Stimulated activated CD8-positive, alpha-beta memory T cell treated with anti-CD3 and anti-CD28 coated beads, Interleukin-7, amount 100 ng/mL, for 4 hours (primary cell): ENCODE measurements around the gene GDA.

Source experiments
- DNase-seq, 2 donors: peaks; one replicate each; pipeline ENCODE4 v3.0.0-alpha.2; 2020; ENCODE audit warnings: low read depth in 2 of 2

Gene GDA

GRCh38 chr9:72149231-72149975, at the start of gene GDA:
Gene GDA, plus strand, starts transcription at chr9:72149440. Its CDS starts 120 bp downstream, at chr9:72149560.
- no peak for DNase-seq

GRCh38 chr9:72102520-72102919, 46.7 kb upstream of the GDA start:
- no peak for DNase-seq

- DNase-seq, result no peak
Measured at GRCh38 chr9:72113056-72113455, 36.2 kb upstream of the GDA start.

DNA sequence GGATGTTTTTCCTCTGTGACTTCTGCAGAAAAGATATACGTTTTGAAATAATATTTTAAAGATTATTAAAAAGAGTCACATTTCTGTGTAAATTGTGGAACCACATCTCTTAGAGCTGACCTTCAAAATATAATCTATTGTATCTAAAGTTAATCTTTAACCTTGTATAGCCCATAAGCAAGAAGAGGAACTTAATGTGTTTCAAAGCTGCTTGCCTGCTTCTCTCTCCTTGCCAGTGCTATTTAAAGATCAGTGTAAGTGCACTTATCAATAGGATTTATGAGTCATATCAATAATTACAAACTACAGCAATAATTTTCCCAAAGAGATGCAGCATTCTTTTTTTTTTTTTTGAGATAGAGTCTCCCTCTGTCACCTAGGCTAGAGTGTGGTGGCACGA, 29.4 kb upstream of the GDA start:
- no peak for DNase-seq

DNA sequence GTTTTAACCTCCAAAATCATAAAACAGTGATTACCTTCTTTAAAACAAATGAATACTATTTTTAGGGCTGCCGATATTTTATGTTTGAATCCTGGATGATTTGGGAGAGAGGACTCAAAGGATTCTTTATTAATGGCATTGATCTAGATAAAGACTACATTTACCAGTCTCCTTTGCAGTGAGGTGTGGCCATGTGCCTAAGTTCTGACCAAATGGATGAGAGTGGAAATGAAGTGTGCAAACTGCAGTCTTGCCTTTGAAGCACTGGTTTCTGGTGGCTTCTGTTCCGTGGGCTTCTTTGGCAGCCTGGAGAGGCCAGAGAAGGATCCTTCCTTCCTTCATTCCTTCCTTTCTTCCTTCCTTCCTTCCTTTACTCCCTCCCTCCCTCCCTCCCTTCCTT, 24.3 kb upstream of the GDA start:
- no peak for DNase-seq

DNA sequence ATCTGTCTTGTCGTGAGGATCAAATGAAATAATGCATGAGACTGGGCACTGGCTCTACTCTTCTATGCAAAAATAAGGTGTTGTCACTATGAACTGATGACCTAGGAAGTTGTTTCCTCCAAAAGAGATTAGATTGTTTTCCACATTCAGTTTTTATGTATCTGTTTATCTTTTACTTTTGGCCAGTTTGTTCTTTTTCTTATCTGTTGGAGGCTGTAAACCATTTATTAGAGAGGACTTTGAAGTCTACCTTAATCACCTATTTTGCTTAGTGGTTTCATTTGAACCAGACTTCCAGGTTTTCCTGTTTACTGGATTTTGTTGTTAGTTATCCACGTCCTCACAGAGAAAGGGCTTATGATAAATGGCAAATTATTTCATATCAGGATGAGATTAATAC, 21.5 kb upstream of the GDA start:
- DNase-seq, result no peak

- no peak for DNase-seq
Measured at GRCh38 chr9:72128526-72128925, 20.7 kb upstream of the GDA start.

DNA sequence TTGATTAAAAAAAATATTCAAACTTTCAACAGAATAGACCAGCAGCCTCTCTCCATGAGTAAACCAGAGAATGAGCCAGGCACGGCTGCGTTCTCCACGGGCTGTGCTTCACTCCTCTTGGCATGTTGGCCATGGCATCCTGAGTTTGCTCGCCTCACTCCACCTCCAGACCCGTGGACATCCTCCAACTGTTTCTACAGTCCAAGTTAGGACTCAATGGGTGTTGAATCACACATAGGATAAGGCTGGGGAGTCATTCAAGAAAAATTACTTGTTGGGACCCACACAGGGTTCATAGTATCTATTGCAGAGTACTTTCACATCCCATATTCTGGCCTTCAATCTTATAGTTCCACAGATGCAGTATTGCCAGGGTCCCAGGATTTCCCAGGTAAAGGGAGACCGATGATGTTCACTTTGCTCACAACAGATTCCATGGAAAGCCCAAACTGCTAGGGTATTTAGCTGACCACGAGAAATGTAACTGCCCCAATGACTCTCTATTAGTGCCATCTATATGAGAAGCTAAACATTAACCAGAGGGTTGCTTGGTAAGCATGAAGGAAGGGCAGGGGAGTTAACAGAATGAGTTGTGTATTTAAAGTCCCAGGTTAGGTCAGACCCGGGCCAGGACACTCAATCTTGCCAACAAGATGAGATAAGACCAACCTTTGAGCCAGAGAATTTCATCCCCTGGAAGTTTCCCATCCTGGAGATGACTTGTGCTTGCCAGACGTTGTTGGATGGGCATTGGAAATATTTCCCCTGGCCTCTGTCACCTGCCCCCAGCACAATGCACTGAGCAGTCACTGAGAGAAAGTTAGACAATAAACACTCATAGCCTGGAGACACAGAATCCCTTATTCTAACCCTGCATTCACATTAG, 19.7 kb upstream of the GDA start:
- DNase-seq, result no peak

DNA sequence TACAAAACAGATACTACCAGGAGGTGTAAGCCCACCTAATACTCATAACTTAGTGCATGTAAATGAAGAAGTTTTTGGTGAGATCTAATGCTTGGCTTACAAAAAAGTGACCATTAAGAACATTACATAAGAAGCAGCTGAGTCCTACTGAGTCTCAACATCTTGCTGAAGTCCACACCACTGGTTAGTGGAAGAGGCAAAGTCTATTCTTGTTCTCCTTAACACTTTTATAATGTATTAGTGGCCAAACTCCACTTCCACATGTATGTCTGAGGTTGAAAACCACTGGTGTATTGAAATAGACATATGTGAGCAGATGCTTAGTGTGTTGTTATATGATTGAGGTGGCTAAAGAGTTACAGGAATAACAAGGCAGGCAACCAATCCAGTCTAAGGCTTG, 18.9 kb upstream of the GDA start:
- no peak for DNase-seq

- no peak for DNase-seq
Measured at GRCh38 chr9:72131206-72131605, 18.0 kb upstream of the GDA start.

DNA sequence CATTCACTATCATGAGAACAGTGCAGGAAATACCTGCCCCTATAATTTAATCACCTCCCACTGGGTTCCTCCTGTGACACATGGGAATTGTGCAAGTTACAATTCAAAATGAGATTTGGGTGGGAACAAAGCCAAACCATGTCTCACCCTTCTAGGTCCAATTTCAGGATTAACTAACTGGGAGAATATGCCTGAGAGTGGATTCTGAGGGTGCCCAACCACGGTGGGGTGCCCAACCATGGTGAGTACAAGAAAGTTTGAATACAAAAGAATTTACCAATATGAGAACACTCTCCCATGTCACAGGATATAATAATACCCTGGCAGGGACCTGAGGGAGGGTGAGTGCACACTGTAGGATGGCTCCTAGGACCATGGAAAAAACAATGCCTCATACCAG, 17.2 kb upstream of the GDA start:
- DNase-seq, result no peak

DNA sequence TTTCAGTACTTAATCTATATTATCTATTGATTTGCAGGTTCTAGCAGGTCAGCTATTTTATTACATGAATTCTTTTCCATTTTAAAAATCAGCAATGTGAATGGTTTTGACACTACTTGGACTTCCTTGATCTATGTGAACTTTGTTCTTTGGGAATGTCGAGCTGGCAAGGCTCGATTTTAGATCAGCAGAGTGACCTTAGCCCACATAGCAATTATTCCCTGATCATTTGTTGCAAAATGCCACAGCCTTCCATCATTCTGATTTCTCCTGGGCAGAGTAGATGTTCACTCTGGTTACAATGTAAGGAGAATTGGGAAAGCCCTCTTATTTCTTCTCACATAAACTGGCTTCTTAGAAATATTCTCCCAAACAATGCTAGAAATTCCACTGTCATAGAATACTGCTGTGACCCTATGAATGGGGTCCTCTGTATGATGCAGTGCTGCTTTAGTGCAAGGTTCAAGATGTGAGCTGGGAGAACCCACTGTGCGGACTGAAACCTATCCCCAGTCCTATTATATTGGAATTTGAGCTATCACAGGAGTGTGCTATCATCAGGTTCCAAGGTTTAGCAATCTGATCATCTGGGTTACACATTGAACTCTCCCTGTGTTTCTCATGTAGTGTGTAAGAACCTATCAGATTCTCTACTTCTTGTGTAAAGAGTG, 15.7 kb upstream of the GDA start:
- DNase-seq, result no peak

DNA sequence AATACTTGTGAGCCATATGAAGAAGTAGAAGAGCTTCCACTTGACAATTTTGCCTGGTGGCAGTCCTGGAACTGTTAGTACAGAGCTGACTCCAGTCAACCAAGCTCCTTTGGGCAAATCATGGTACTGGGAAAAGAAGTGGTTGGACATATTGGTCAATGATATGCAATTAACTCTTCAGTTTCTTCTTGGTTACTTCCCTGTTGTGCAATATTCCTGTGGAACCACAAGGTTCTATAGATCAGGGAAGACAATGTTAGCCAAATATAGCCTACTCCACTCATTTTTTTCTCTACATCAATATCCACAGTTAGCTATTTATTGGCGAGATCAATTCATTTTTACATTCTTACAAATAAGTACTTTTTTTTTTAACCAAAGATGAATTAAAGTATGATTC, 14.4 kb upstream of the GDA start:
- DNase-seq, result no peak

GRCh38 chr9:72137697-72138365, 11.4 kb upstream of the GDA start:
- DNase-seq, result no peak

DNA sequence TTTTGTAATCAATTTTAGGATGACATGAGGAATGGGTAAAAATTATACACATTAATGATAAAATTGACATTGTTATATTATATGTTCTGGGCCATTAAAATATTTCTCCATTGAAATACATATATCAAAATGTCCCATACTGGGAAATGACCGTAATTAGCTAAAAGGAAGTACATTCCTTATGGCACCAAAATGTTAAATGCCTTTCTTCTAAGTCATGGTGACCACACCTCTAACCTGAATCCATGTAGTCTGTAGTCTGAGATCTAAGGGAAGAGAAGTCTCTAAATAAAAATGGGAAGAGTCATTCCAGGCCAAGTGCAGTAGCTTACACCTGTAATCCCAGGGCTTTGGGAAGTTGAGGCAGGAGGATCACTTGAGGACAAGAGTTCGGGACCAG, 10.0 kb upstream of the GDA start:
- DNase-seq, result no peak

- no peak for DNase-seq
Measured at GRCh38 chr9:72140586-72140985, 8.7 kb upstream of the GDA start.

- no peak for DNase-seq
Measured at GRCh38 chr9:72141484-72141883, 7.8 kb upstream of the GDA start.

GRCh38 chr9:72144756-72145492, 4.3 kb upstream of the GDA start:
- DNase-seq, result no peak

DNA sequence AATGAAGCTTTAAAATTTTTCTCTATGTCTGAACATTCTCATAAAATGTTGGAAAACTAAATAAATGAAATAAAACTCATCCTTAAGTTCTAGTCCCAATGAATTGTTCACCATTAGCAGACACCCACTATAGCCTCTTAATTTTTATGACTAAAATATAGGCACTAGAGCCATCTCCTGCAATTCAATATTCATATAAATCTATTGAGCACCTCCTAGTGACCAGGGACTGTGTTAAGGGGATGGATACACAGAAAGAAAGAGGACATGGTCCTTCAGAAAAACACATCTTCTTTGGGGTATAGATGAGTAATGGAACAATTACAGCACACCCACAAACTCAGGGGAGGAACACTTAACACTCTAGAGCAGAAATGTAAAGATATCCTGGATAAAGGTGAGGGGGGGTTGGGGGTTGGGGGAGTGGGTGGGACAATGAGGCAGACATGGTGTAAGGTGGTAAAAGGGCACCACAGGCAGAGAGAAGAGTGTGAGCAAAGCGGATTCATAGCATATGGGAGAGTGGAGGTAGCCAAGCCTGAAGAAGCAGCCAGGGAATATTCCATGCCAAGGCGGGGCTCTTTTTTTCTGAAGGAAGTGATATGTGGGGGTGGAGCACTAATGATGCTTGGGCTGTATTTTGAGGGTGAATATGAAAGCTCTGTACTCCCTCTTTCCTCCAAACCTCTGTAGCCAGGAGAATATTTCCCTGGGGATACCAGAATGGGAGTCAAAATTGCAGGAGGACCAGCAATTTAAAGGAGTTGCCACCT, 3.3 kb upstream of the GDA start:
- DNase-seq, result no peak

DNA sequence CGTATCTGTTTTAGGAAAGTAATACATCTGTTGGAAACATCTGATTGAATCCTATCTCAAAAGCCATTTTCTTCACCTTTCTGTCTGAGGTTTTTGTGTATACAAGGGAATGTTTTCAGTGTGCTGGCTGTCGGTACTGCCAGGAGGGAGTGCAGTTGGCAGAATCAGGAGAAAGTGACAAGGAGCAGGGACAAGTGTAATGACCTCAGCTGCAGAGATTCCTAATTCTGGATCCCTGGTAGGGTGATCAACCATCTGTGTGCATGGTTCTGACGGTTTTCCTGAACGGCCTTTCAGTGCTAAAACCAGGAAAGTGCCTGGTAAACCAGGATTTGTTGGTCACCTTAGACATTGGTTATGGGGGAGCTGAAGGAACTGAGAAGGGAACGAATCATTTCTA, 1.6 kb upstream of the GDA start:
- DNase-seq, result no peak

DNA sequence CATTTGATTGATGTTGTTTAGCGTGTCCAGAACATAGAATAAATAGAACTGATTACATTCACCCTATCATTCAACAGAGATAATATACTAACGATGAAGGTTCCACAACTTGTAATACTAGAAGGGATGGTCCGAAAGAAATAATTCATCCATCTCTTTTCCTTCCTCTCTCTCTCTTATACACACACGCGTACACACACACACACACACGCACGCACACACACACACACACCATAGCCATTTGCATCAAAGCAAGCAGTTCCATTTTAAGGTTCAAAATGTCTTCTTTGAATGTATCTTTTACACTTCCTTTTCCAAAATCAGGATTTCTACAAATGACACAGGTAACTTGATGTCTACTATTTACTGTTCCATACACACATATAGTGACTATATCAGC, 887 bp downstream of the GDA start:
- DNase-seq, result no peak
